NCI-H1694 (cell line): ENCODE data around the gene ANKRD20A1.
"Not testable (repeated sequence)": the region's sequence is repeated elsewhere in the genome, so short reads cannot be mapped to it uniquely, and the experiment has no call there.

ENCODE experiments used
- DNase-seq: peaks from one replicate; lab custom pipeline; 2025; lab: John Stamatoyannopoulos, UW

ANKRD20A1 gene

DNA sequence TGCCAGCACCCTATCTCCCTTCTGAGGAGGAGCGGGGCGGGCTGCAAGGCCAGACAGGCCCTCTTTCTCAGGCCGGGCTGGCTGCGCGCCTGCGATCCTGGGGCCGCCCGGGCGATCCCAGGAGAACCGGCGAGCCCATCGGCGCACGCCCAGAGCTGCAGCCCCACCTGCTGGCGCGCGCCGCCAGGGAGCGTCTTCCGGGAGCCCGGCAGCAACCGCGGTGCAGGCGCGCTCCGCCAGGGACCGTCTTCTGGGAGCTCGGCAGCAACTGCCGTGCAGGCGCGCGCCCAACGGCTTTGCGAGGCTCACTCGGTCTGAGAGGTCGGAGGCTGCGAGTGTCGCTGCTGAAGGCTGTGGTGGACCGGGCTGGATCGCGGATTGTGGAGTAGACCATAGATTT is at the start of gene ANKRD20A1:
Gene ANKRD20A1 (plus strand): TSS at position 61 of the 400 bp plus-strand sequence. CDS start 496 bp downstream, outside the sequence.
- not testable (repeated sequence) for DNase-seq

DNA sequence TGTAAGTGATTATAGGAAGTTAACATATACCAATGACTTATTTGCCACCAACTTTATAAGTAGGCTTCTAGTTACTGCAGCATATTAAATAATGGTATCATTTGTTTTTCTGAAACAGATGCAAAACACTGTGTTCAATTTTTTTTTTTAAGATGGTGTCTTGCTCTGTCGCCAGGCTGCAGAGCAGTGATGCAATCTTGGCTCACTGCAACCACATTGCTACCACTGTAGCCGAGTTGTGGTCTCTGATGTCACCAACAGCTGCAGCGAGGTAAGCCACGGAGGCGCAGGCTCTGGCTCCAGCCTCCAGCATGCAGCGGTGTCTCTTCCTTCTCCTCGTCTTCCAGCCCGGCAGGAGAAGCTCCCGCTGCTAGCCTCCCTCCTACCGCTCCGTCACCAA is 26.6 kb upstream of the ANKRD20A1 start:
- not testable (repeated sequence) for DNase-seq
